GM12801 (cell line): ENCODE measurements around the gene ZBTB47.

ENCODE experiments used
- CTCF ChIP-seq: IDR thresholded peaks from one replicate; pipeline ENCODE4 v1.5.1; 2011; ENCODE audit warnings: control low read depth; ENCODE audit not compliant: insufficient read length; ENCODE audit errors: extremely low read depth

ZBTB47 gene

DNA sequence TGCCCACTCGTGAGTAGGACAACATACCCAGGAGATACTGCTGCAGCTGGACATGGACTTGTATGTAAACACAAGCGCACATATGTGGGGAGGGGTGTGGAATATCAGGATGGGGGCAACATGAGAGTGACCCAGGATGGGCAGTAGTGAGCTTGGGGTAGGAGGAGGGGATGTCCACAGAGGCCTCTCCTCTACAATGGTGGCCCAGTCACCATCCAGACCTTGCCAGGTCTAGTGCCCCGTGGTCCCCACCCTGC is 266 bp upstream of the ZBTB47 start:
- TF ChIP-seq CTCF, result no peak

GRCh38 chr3:42654331-42655201 is 1.1 kb downstream of the ZBTB47 start:
- no peak for TF ChIP-seq CTCF

GRCh38 chr3:42655331-42655888 is 1.9 kb downstream of the ZBTB47 start:
- TF ChIP-seq CTCF, result no peak

DNA sequence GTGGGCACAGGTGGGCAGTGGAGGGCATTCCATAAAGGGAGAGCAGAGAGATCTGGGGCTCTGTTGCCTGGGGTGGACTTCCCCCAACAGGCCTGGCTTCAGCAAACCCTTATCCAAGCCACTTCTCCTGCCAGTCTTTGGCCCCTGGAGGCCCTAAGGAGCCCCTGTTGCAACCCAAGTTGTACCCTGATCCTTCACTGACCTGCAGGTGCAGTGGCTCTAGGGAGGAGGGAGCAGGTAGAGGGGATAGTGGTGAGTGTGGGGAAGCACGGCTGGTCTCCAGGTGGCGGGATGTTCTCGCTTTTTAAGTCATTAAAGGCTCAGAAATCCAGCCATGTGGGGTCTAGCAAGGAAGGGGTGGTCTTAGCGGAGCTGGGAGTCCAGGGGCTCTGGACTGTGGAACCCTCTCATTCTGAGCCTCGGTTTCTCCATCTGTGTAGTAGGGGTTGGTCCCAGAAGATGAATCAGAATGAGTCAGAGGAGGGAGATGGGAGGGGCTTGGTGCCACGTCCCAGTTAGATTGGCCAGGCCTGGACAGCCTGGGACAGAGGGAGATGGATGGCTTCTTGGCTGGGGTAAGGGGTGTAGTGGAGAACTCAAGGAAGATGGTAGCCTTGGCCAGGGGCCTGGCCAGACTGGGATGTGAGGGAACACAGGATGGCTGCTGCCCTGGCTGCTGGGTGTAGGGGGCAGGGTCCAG is 2.6 kb downstream of the ZBTB47 start:
- TF ChIP-seq CTCF, result no peak

DNA sequence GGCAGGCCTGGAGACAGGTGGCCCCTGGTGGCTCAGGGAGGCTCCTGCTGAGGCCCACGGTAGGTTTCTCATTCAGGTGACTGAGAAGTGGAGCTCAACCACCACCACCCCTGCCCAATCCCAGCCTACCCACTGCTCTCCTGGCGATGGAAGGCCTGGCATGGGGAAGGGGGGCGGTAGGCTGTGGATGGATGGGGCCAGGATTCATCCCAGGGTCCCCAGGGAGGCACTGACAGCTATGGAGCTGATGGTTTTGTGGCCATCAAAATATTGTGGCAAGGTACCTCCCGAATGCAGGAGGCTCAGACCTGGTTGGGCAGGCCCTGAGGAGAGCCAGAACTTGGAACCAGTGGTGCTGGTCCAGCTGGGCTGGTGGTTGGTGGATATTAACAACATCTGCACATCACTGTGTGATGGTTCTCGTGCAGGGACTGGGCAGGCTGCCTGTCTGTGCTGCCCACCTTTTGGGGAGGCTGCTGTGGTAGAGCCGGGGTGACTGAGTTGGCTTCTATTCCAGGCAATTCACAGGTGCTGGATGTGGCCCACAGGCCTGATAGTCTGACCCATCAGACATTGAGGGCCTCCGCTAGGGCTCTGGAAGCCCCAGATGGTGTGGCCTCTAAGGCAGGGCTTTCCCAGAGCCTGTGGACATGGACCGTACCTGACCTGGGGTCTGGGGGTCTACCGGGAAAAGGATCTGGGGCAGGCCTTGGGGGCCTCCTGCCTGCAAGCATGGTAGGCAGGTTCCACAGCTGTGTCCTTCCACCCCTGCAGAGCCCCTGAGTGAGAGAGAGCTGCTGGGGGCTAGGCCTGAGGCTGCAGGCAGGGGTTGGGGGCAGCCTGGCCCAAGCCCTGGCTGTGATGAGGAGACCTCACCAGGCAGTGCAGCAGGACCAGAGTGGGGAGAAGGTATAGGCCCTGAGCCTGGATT is 3.4 kb downstream of the ZBTB47 start:
- no peak for TF ChIP-seq CTCF

GRCh38 chr3:42657675-42658074 is 4.2 kb downstream of the ZBTB47 start:
- no peak for TF ChIP-seq CTCF
